HG03439 (cell line): ENCODE data around the gene IFNAR2.
"Not testable (repeated sequence)": the region's sequence is repeated elsewhere in the genome, so short reads cannot be mapped to it uniquely, and the experiment has no call there.

Experiments used
- ATAC-seq: cut with Tn5 transposase; IDR thresholded peaks from one replicate; pipeline ENCODE4 v1.9.1; 2021; ENCODE audit warnings: mild to moderate bottlenecking, moderate library complexity; ENCODE audit not compliant: unreplicated experiment

The IFNAR2 gene

GRCh38 chr21:33241846-33242245, 12.1 kb downstream of the IFNAR2 start:
- no peak for ATAC-seq

GRCh38 chr21:33242846-33243245, 13.1 kb downstream of the IFNAR2 start:
- ATAC-seq, result not testable (repeated sequence)

GRCh38 chr21:33244082-33244778, 14.5 kb downstream of the IFNAR2 start:
- ATAC-seq, result no peak

GRCh38 chr21:33244779-33245105, 15.0 kb downstream of the IFNAR2 start:
- no peak for ATAC-seq

- no peak for ATAC-seq
Measured at GRCh38 chr21:33245289-33245918, 15.7 kb downstream of the IFNAR2 start.

- ATAC-seq, result no peak
Measured at GRCh38 chr21:33246506-33246905, 16.8 kb downstream of the IFNAR2 start.

- no peak for ATAC-seq
Measured at GRCh38 chr21:33246963-33247362, 17.2 kb downstream of the IFNAR2 start.

GRCh38 chr21:33247599-33247998, 17.9 kb downstream of the IFNAR2 start:
- ATAC-seq, result no peak

GRCh38 chr21:33249331-33250002, 19.7 kb downstream of the IFNAR2 start:
- ATAC-seq, result no peak

GRCh38 chr21:33251119-33251518, 21.4 kb downstream of the IFNAR2 start:
- ATAC-seq, result no peak

- not testable (repeated sequence) for ATAC-seq
Measured at GRCh38 chr21:33253382-33253781, 23.6 kb downstream of the IFNAR2 start.

- ATAC-seq, result no peak
Measured at GRCh38 chr21:33254766-33255165, 25.0 kb downstream of the IFNAR2 start.

GRCh38 chr21:33255404-33255803, 25.7 kb downstream of the IFNAR2 start:
- no peak for ATAC-seq

GRCh38 chr21:33256019-33256418, 26.3 kb downstream of the IFNAR2 start:
- ATAC-seq, result no peak

- no peak for ATAC-seq
Measured at GRCh38 chr21:33257094-33257803, 27.5 kb downstream of the IFNAR2 start.

- no peak for ATAC-seq
Measured at GRCh38 chr21:33258475-33258874, 28.7 kb downstream of the IFNAR2 start.

- ATAC-seq, result no peak
Measured at GRCh38 chr21:33259428-33259827, 29.7 kb downstream of the IFNAR2 start.

- no peak for ATAC-seq
Measured at GRCh38 chr21:33259995-33260394, 30.3 kb downstream of the IFNAR2 start.

GRCh38 chr21:33261635-33262034, 31.9 kb downstream of the IFNAR2 start:
- no peak for ATAC-seq

- no peak for ATAC-seq
Measured at GRCh38 chr21:33262921-33263320, 33.2 kb downstream of the IFNAR2 start.

GRCh38 chr21:33264561-33264960, 34.8 kb downstream of the IFNAR2 start:
- no peak for ATAC-seq

GRCh38 chr21:33265664-33266049, 35.9 kb downstream of the IFNAR2 start:
- peak; percentile 17 for ATAC-seq
